NCI-H2227 (cell line): ENCODE measurements around the gene LGALSL.

Experiments
- DNase-seq: peaks from one replicate; lab custom pipeline; 2025; ENCODE audit not compliant: unreplicated experiment; lab: John Stamatoyannopoulos, UW

The LGALSL gene

GRCh38 chr2:64453770-64454385 is at the start of gene LGALSL:
Gene LGALSL, plus strand, starts transcription at chr2:64454162. Its CDS starts 384 bp downstream, at chr2:64454546.
- DNase-seq, result peak; percentile 77

GRCh38 chr2:64404743-64405142 is 49.2 kb upstream of the LGALSL start:
- peak; percentile 50 for DNase-seq

- no peak for DNase-seq
Observed at GRCh38 chr2:64405581-64406406, 48.2 kb upstream of the LGALSL start.

GRCh38 chr2:64406407-64406774 is 47.6 kb upstream of the LGALSL start:
- no peak for DNase-seq

- no peak for DNase-seq
Observed at GRCh38 chr2:64408031-64408430, 45.9 kb upstream of the LGALSL start.

- no peak for DNase-seq
Observed at GRCh38 chr2:64410671-64411070, 43.3 kb upstream of the LGALSL start.

GRCh38 chr2:64412671-64413070 is 41.3 kb upstream of the LGALSL start:
- DNase-seq, result no peak

- DNase-seq, result no peak
Observed at GRCh38 chr2:64414736-64415435, 39.1 kb upstream of the LGALSL start.

GRCh38 chr2:64417624-64418023 is 36.3 kb upstream of the LGALSL start:
- no peak for DNase-seq

- DNase-seq, result no peak
Observed at GRCh38 chr2:64419596-64420165, 34.3 kb upstream of the LGALSL start.

- no peak for DNase-seq
Observed at GRCh38 chr2:64420677-64421076, 33.3 kb upstream of the LGALSL start.

- DNase-seq, result no peak
Observed at GRCh38 chr2:64421201-64421600, 32.8 kb upstream of the LGALSL start.

GRCh38 chr2:64422466-64422865 is 31.5 kb upstream of the LGALSL start:
- DNase-seq, result no peak

GRCh38 chr2:64423303-64423702 is 30.7 kb upstream of the LGALSL start:
- DNase-seq, result no peak

GRCh38 chr2:64424416-64424987 is 29.5 kb upstream of the LGALSL start:
- DNase-seq, result no peak

- DNase-seq, result no peak
Observed at GRCh38 chr2:64426183-64426952, 27.6 kb upstream of the LGALSL start.

GRCh38 chr2:64434039-64434657 is 19.8 kb upstream of the LGALSL start:
- DNase-seq, result no peak

GRCh38 chr2:64437883-64438282 is 16.1 kb upstream of the LGALSL start:
- no peak for DNase-seq

- no peak for DNase-seq
Observed at GRCh38 chr2:64439194-64439593, 14.8 kb upstream of the LGALSL start.

GRCh38 chr2:64440843-64441242 is 13.1 kb upstream of the LGALSL start:
- no peak for DNase-seq
